Measurements from ENCODE around the gene ARMC7. TPM values are rescaled to one million over a fixed set of nuclear protein-coding genes. Genes with fewer than 3 reads are reported as not detected.

ARMC7 gene
- total and polyA plus RNA-seq, 12 donors: 3.7 to 13.8 (median 7.8) TPM

DNA sequence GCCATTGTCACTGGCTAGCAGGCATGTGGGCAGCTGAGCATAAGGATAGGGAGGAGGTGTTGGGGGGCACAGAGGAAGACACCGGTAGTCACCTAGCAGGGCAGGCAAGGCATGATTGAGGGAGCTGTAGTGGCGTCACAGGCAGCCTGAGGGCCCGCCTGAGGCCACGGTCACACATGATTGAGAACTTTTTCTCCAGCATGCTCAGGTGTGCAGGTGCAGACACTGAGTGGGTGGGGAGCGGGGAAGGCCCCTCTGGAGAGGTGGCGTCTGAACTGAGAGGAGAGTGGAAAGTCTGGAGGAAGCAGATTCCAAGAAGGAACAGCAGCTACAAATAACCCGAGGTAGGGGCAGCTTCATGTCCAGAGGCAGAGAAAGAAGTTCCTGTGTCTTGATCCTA, 10.9 kb upstream of the ARMC7 start:
- DNase-seq: no peak
- Histone ChIP-seq H3K4me3 (no peak overlapping the region), H3K9me3 (replicated peaks in 1 of 3) (no peaks in the 10 kb centered on the region), H3K27me3 (no peaks in the 10 kb centered on the region), H3K36me3 (replicated peaks in 1 of 2) (no peaks in the 10 kb centered on the region), H3K27ac (no peak overlapping the region), H3K4me1 (replicated peaks in 1 of 2) (peaks cover 6% of the 10 kb centered on the region in 2 donors)
- WGBS, 4 donors: 78 to 89% (median 85%) methylated on average over 7 of the region's 7 CpGs
- intact Hi-C loops (cut with DNase I): no loop called here
- TF ChIP-seq, protein P1, sequence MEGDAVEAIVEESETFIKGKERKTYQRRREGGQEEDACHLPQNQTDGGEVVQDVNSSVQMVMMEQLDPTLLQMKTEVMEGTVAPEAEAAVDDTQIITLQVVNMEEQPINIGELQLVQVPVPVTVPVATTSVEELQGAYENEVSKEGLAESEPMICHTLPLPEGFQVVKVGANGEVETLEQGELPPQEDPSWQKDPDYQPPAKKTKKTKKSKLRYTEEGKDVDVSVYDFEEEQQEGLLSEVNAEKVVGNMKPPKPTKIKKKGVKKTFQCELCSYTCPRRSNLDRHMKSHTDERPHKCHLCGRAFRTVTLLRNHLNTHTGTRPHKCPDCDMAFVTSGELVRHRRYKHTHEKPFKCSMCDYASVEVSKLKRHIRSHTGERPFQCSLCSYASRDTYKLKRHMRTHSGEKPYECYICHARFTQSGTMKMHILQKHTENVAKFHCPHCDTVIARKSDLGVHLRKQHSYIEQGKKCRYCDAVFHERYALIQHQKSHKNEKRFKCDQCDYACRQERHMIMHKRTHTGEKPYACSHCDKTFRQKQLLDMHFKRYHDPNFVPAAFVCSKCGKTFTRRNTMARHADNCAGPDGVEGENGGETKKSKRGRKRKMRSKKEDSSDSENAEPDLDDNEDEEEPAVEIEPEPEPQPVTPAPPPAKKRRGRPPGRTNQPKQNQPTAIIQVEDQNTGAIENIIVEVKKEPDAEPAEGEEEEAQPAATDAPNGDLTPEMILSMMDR (IDR thresholded peaks at IDR 0.05): no peak
- TF ChIP-seq POLR2A (IDR thresholded peaks at IDR 0.05): no peak

DNA sequence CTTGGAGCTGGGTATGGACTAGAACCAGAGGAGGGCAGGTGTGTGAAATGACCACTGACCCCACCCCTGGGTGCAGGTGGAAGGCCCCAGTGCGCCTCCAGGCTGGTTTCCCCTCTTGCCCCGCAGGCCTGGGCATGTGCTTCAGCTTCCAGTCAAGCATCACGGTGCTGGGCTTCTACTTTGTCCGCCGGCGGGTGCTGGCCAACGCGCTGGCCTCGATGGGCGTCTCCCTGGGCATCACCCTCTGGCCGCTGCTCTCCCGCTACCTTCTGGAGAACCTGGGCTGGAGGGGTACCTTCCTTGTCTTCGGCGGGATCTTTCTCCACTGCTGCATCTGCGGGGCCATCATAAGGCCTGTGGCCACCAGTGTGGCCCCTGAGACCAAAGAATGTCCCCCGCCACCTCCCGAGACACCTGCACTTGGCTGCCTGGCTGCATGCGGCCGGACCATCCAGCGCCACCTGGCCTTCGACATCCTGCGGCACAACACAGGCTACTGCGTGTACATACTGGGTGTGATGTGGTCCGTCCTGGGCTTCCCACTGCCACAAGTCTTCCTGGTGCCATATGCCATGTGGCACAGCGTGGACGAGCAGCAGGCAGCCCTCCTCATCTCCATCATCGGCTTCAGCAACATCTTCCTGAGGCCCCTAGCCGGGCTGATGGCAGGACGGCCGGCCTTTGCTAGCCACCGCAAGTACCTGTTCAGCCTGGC, 9.7 kb upstream of the ARMC7 start:
- WGBS, 4 donors: 91 to 99% (median 94%) methylated on average over 15 to 31 of the region's 31 CpGs
- Histone ChIP-seq H3K4me1 (replicated peaks in 1 of 2) (peaks cover 6% of the 10 kb centered on the region in 2 donors), H3K4me3 (no peak overlapping the region), H3K27me3 (no peaks in the 10 kb centered on the region), H3K9me3 (replicated peaks in 1 of 3) (no peaks in the 10 kb centered on the region), H3K36me3 (replicated peaks in 1 of 2) (no peaks in the 10 kb centered on the region), H3K27ac (no peak overlapping the region)
- DNase-seq: no peak
- TF ChIP-seq, protein P1 (IDR thresholded peaks at IDR 0.05): no peak
- no peak for TF ChIP-seq POLR2A (IDR thresholded peaks at IDR 0.05)
- intact Hi-C loops (cut with DNase I): loop anchor here (10.0 kb wide), 2 partner anchors 45 to 135 kb away; no protein-coding TSS in a partner anchor

DNA sequence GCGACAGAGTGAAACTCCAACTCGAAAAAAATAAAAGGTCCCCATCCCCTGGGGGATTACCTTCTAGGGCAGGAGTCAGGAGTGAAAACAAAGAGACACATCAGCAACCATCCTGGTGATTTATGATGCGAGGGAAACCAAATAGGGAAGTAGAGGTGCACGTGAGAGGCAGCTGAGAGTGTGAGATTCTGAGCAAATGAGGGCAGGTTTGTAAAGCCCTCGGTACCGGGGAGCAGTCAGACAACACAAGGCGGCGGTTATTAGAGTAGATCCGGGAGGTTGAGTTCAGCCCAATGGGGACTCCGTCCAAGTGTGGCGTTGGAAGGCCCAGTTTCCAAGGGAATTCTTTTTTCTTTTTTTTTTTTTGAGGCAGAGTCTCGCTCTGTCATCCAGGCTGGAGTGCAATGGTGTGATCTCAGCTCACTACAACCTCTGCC, 7.4 kb upstream of the ARMC7 start:
- H3K4me1 ChIP-seq (replicated peaks in 1 of 2): no peaks in the 10 kb centered on the region
- intact Hi-C loops (cut with DNase I): loop anchor here (10.0 kb wide), 2 partner anchors 48 to 138 kb away; no protein-coding TSS in a partner anchor
- TF ChIP-seq, protein P1 (IDR thresholded peaks at IDR 0.05): no peak
- TF ChIP-seq POLR2A (IDR thresholded peaks at IDR 0.05): no peak
- H3K27me3 ChIP-seq: no peaks in the 10 kb centered on the region
- no peak overlapping the region for H3K4me3 ChIP-seq
- no peak overlapping the region for H3K27ac ChIP-seq
- 52 to 71% (median 61%) methylated on average over 12 of the region's 12 CpGs for WGBS, 4 donors
- H3K36me3 ChIP-seq (replicated peaks in 1 of 2): no peaks in the 10 kb centered on the region
- no peaks in the 10 kb centered on the region for H3K9me3 ChIP-seq (replicated peaks in 1 of 3)
- DNase-seq: no peak

DNA sequence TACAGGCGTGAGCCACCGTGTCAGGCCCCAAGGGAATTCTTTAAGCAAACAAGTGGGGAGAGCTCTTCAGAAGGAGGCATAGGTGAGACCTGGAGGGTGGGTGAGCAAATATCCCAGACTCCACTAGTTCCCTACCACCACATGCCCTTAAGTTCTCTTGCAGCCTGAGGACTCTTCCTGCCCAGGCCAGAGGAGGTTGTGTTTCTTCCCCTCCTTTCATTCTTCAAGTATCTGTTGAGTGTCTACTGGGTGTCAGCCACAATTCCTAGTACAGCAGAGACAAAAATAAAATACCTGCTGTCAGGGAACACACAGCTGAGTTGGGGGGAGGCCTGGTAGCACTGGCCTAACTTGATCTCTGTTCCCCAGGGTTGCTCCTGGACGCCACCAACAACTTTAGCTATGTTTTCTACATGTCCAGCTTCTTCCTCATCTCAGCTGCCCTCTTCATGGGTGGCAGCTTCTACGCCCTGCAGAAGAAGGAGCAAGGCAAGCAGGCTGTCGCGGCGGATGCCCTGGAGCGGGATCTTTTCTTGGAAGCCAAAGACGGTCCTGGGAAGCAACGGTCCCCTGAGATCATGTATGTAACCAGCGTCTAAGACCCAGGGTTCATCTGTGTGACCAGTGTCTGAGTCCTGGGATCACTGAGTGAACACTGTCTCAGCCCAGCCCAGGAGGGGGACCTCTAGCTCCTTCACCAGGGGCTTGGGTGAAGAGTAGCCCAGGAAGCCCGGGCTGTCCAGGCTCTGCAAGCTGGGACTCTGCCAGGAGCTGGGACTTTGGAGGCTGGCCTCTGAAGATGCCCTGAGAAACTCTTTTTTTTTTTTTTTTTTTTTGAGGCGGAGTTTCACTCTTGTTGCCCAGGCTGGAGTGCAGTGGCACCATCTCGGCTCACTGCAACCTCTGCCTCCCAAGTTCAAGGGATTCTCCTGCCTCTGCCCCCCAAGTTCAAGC, 5.9 kb upstream of the ARMC7 start:
- TF ChIP-seq POLR2A (IDR thresholded peaks at IDR 0.05): no peak
- TF ChIP-seq, protein P1 (IDR thresholded peaks at IDR 0.05): no peak
- intact Hi-C loops (cut with DNase I): loop anchor here (10.0 kb wide), 2 partner anchors 49 to 139 kb away; no protein-coding TSS in a partner anchor
- H3K4me1 ChIP-seq (replicated peaks in 1 of 2): peaks cover 0 to under 1% of the 10 kb centered on the region in 2 donors
- H3K36me3 ChIP-seq (replicated peaks in 1 of 2): no peaks in the 10 kb centered on the region
- WGBS, 4 donors: 85 to 88% (median 87%) methylated on average over 11 to 14 of the region's 14 CpGs
- no peaks in the 10 kb centered on the region for H3K27me3 ChIP-seq
- no peak overlapping the region for H3K4me3 ChIP-seq
- no peak for DNase-seq
- no peaks in the 10 kb centered on the region for H3K9me3 ChIP-seq (replicated peaks in 1 of 3)
- no peak overlapping the region for H3K27ac ChIP-seq
